Measurements from ENCODE around the gene PRPF39.

GRCh38 chr14:45082420-45082819, 1.5 kb upstream of the PRPF39 start:
- TF ChIP-seq CTCF (IDR thresholded peaks at IDR 0.05 in 4 of 5, conservative IDR thresholded peaks at IDR 0.05 in 1 of 5) (no peak), POLR2A (IDR thresholded peaks at IDR 0.05) (no peak)

Data from gastrocnemius medialis (tissue), 4 donors.